HepG2 (cell line): ENCODE measurements around the gene ANKS1B. TPM values are rescaled to one million over a fixed set of nuclear protein-coding genes. Genes with fewer than 3 reads are reported as not detected.

Experiments used
- ATAC-seq: fragments of 200-7000 bp; cut with Tn5 transposase; 3 replicates; pipeline ENCODE4 v1.9.1; 2020; ENCODE audit warnings: mild to moderate bottlenecking, moderate library complexity
- BruUV-seq: library from RNA; stranded (reverse); fragments of 400-500 nt; replicated peaks from 2 replicates; lab custom pipeline; 2021; lab: Mats Ljungman, UMichigan
- CTCF ChIA-PET: fragments of 300-600 bp; formaldehyde crosslinking; extraction: SDS; loops from one replicate; lab custom pipeline; 2021; ENCODE audit warnings: low total read pairs, inconsistent platforms, low intra/inter-chr PET ratio; lab: Yijun Ruan, JAX
- POLR2A ChIA-PET: fragments of 350-600 bp; sonication (Branson Sonifier 250); formaldehyde crosslinking; loops from one replicate; lab custom pipeline; 2020; ENCODE audit warnings: antibody characterized with exemption, inconsistent platforms; lab: Yijun Ruan, JAX
- DNase-seq: peaks from one replicate; pipeline ENCODE4 v3.0.0-alpha.2; 2015; ENCODE audit warnings: low spot score
- FAIRE-seq: peaks from 3 replicates; lab custom pipeline; 2011; peaks lifted over from hg19 to GRCh38; lab: Jason Lieb, UNC
- H2AFZ ChIP-seq: one replicate; pipeline ENCODE4 v1.6.1; 2011; ENCODE audit warnings: low read length, inconsistent platforms
- H3K27ac ChIP-seq: fragments of 300-600 bp; 3 replicates; pipeline ENCODE4 v1.8.0; 2011; ENCODE audit warnings: mixed run types, mild to moderate bottlenecking, mixed read lengths, low read length, inconsistent platforms; ENCODE audit not compliant: insufficient read depth; ENCODE audit errors: extremely low read length
- H3K27me3 ChIP-seq, 2 experiments: fragments of 200-600 bp in 1 of 2; 2 replicates in 1 of 2; 3 replicates in 1 of 2; pipeline versions ENCODE4 v1.6.0 to v1.8.0; 2011; ENCODE audit warnings: low read length in 2 of 2, mild to moderate bottlenecking in 2 of 2, moderate library complexity in 2 of 2, inconsistent platforms in 1 of 2; ENCODE audit not compliant: insufficient read depth in 2 of 2, control insufficient read depth in 1 of 2
- H3K36me3 ChIP-seq, 2 experiments: fragments of 200-600 bp in 1 of 2; replicated peaks in 1 of 2; 2 replicates in 1 of 2; 3 replicates in 1 of 2; pipeline versions ENCODE4 v1.5.1 to v1.8.0; 2011; ENCODE audit warnings: low read length in 2 of 2, inconsistent platforms in 1 of 2; ENCODE audit not compliant: insufficient read depth in 2 of 2, control insufficient read depth in 1 of 2
- H3K4me1 ChIP-seq: 2 replicates; pipeline ENCODE4 v1.5.1; 2012; ENCODE audit warnings: low read length, inconsistent platforms; ENCODE audit not compliant: insufficient read depth
- H3K4me2 ChIP-seq: 2 replicates; pipeline ENCODE4 v1.6.0; 2011; ENCODE audit warnings: low read depth, low read length, inconsistent platforms
- H3K4me3 ChIP-seq, 3 experiments: fragments of 200-600 bp in 1 of 3; sonication (generic), shearing (Covaris generic) in 1 of 3; replicated peaks in 1 of 3; 2 replicates each; pipeline ENCODE4 v1.5.1; 2011 to 2016; ENCODE audit warnings: low read length in 3 of 3, inconsistent platforms in 2 of 3, low read depth in 2 of 3, mild to moderate bottlenecking in 2 of 3, control low read depth in 1 of 3, mixed read lengths in 1 of 3; ENCODE audit not compliant: insufficient read depth in 1 of 3
- H3K79me2 ChIP-seq: one replicate; pipeline ENCODE4 v1.6.1; 2011; ENCODE audit warnings: low read length, inconsistent platforms; ENCODE audit not compliant: insufficient read depth
- H3K9ac ChIP-seq: 2 replicates; pipeline ENCODE4 v1.6.0; 2011; ENCODE audit warnings: mild to moderate bottlenecking, low read depth, low read length, inconsistent platforms; ENCODE audit not compliant: insufficient read depth
- H3K9me3 ChIP-seq: 2 replicates; pipeline ENCODE4 v1.5.1; 2012; ENCODE audit warnings: mild to moderate bottlenecking, low read length
- H4K20me1 ChIP-seq: 2 replicates; pipeline ENCODE4 v1.6.0; 2011; ENCODE audit warnings: inconsistent platforms, mild to moderate bottlenecking, low read length, moderate library complexity; ENCODE audit not compliant: insufficient read depth
- ADNP ChIP-seq: sonication (generic); formaldehyde crosslinking; IDR thresholded peaks from 2 replicates; pipeline ENCODE4 v1.4.0; 2020; ENCODE audit warnings: missing genetic modification reagents
- ERF ChIP-seq: IDR thresholded peaks from 2 replicates; pipeline ENCODE4 v1.6.1; 2018; ENCODE audit warnings: missing biosample characterization, missing genetic modification reagents
- ETV6 ChIP-seq: sonication (generic); formaldehyde crosslinking; conservative IDR thresholded peaks from 2 replicates; pipeline ENCODE4 v1.4.0; 2020; ENCODE audit warnings: missing genetic modification reagents
- KLF13 ChIP-seq: sonication (generic); formaldehyde crosslinking; IDR thresholded peaks from 2 replicates; pipeline ENCODE4 v1.4.0; 2020; ENCODE audit warnings: mild to moderate bottlenecking, missing genetic modification reagents
- MBNL3 ChIP-seq: fragments of 250-450 bp; sonication (Bioruptor Pico); conservative IDR thresholded peaks from 2 replicates; pipeline ENCODE4 v1.8.0; 2022; ENCODE audit warnings: mild to moderate bottlenecking, inconsistent platforms
- MXI1 ChIP-seq: IDR thresholded peaks from 3 replicates; pipeline ENCODE4 v1.6.1; 2012; ENCODE audit warnings: low read depth, low read length, inconsistent platforms, borderline replicate concordance
- NR2F6 ChIP-seq, 2 experiments: IDR thresholded peaks; 2 replicates each; pipeline ENCODE4 v1.6.1; 2016; ENCODE audit warnings: antibody characterized with exemption in 1 of 2, mild to moderate bottlenecking in 1 of 2
- PHF21A ChIP-seq: sonication (generic); formaldehyde crosslinking; IDR thresholded peaks from 2 replicates; pipeline ENCODE4 v1.5.0; 2020; ENCODE audit warnings: mild to moderate bottlenecking, missing genetic modification reagents
- SIN3B ChIP-seq: fragments of 150-350 bp; IDR thresholded peaks from 2 replicates; pipeline ENCODE4 v1.6.1; 2014; ENCODE audit warnings: low read length
- SNAI1 ChIP-seq: sonication (generic); formaldehyde crosslinking; IDR thresholded peaks from 2 replicates; pipeline ENCODE4 v1.5.0; 2020; ENCODE audit warnings: mild to moderate bottlenecking, missing genetic modification reagents, borderline replicate concordance
- TAF15 ChIP-seq: fragments of 200-400 bp; formaldehyde crosslinking; IDR thresholded peaks from one replicate; pipeline ENCODE4 v1.6.1; 2018; ENCODE audit warnings: mild to moderate bottlenecking, low read depth, low read length; ENCODE audit not compliant: poor library complexity, severe bottlenecking
- TSC22D2 ChIP-seq: sonication (generic); formaldehyde crosslinking; IDR thresholded peaks from 2 replicates; pipeline ENCODE4 v1.5.1; 2020; ENCODE audit warnings: missing genetic modification reagents, mild to moderate bottlenecking, borderline replicate concordance
- ZMAT3 ChIP-seq: sonication (generic); formaldehyde crosslinking; conservative IDR thresholded peaks from 2 replicates; pipeline ENCODE4 v1.7.0; 2021; ENCODE audit warnings: missing genetic modification reagents
- ZNF143 ChIP-seq: sonication (generic); formaldehyde crosslinking; IDR thresholded peaks from 2 replicates; pipeline ENCODE4 v1.4.0; 2020; ENCODE audit warnings: missing genetic modification reagents
- ZNF225 ChIP-seq: sonication (generic); formaldehyde crosslinking; IDR thresholded peaks from 2 replicates; pipeline ENCODE4 v1.4.0; 2020; ENCODE audit warnings: mild to moderate bottlenecking, missing genetic modification reagents
- ZNF263 ChIP-seq: sonication (generic); formaldehyde crosslinking; IDR thresholded peaks from 2 replicates; pipeline ENCODE4 v1.4.0; 2020; ENCODE audit warnings: missing genetic modification reagents
- ZNF431 ChIP-seq: sonication (generic); formaldehyde crosslinking; IDR thresholded peaks from 2 replicates; pipeline ENCODE4 v1.9.0; 2022; ENCODE audit warnings: missing genetic modification reagents, low read depth, mild to moderate bottlenecking, borderline replicate concordance
- ZNF546 ChIP-seq: sonication (generic); formaldehyde crosslinking; conservative IDR thresholded peaks from 2 replicates; pipeline ENCODE4 v1.8.1; 2023; ENCODE audit warnings: mild to moderate bottlenecking, missing genetic modification reagents
- ZNF550 ChIP-seq: sonication (generic); formaldehyde crosslinking; IDR thresholded peaks from 2 replicates; pipeline ENCODE4 v1.4.0; 2020; ENCODE audit warnings: mild to moderate bottlenecking, missing genetic modification reagents, borderline replicate concordance
- ZNF773 ChIP-seq: sonication (generic); formaldehyde crosslinking; IDR thresholded peaks from 2 replicates; pipeline ENCODE4 v1.4.0; 2020; ENCODE audit warnings: missing genetic modification reagents, borderline replicate concordance
- WGBS: methylation state at CpG from one replicate; pipeline ENCODE4 v1.1.6; 2017; ENCODE audit warnings: low lambda C conversion rate; 5-methylcytosine and 5-hydroxymethylcytosine counted together
- in situ Hi-C: cut with HindIII; loops from 2 replicates; pipeline ENCODE4 v1.10.0; 2017; ENCODE audit warnings: low pct_unique_long_range_greater_than_20kb; ENCODE audit not compliant: extremely low pct_ligation_motif_present
- intact Hi-C: fragments of 100-400 bp; cut with micrococcal nuclease; formaldehyde crosslinking; loops from one replicate; pipeline ENCODE4 v1.10.0; 2022; ENCODE audit not compliant: unreplicated experiment
- polyA plus RNA-seq, 8 experiments: library from polyadenylated mRNA; depleted of rRNA in 3 of 8; stranded (reverse) in 7 of 8; unstranded in 1 of 8; fragments of >200 nt; fragmentation: Illumina TruSeq in 4 of 8; extraction: Trizol in 4 of 8; gene quantifications; 2 replicates each; pipeline versions ENCODE4 v1.2.1 to v1.2.3, GENCODE V29; 2011 to 2016; ENCODE audit warnings: low read depth in 4 of 8, missing spikeins in 1 of 8, mixed read lengths in 1 of 8; ENCODE audit not compliant: insufficient read depth in 1 of 8
- total RNA-seq, 5 experiments: library from RNA; depleted of rRNA; stranded (reverse); fragments of >200 nt; fragmentation: Illumina TruSeq; extraction: Trizol; gene quantifications; 2 replicates each; pipeline ENCODE4 v1.2.3, GENCODE V29; 2016; ENCODE audit warnings: low read depth in 1 of 5
- TF ChIP-seq, protein P1 (sequence below): sonication (generic); formaldehyde crosslinking; IDR thresholded peaks from 2 replicates; pipeline ENCODE4 v1.5.1; 2020; ENCODE audit warnings: missing genetic modification reagents, mild to moderate bottlenecking, borderline replicate concordance

Gene ANKS1B
- total and polyA plus RNA-seq, 2 of the 13 experiments (the other 11 are each of a cell fraction or from before 2014, with no cell fraction given), result 0.15 TPM; not detected in 1

DNA sequence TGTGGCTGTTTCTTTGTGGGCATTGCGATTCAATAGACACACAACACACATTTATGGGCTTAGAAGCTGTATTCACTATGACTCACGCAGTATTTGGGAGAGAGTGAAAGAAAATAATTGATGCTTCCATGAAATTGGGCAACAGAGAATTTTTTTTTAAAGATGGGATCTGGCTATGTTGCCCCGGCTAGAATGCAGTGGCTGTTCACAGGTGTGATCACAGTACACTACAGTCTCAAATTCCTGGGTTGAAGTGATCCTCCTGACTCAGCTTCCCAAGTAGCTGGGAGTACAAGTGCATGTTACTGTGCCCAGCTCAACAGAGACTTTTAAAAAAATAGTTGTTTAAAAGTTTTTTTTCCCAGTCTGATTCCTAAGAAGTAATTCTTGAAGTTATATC is 1193.3 kb downstream of the ANKS1B start:
- 6% methylated on average over 3 of the region's 3 CpGs for WGBS
- CTCF ChIA-PET, result no interaction called here
- Histone ChIP-seq H3K36me3 (no peaks in the 10 kb centered on the region), H3K79me2 (no peaks in the 10 kb centered on the region), H2AFZ (no peak overlapping the region), H3K27me3 (peaks cover 0 to 3% of the 10 kb centered on the region in 2 experiments; a peak in 1 of 5 replicates), H3K27ac (no peak overlapping the region), H3K4me2 (no peak overlapping the region), H3K9me3 (no peaks in the 10 kb centered on the region), H3K4me1 (no peaks in the 10 kb centered on the region), H3K9ac (no peak overlapping the region), H3K4me3 (no peak overlapping the region), H4K20me1 (no peaks in the 10 kb centered on the region)
- in situ Hi-C loops, result no loop called here
- BruUV-seq, result no TSS peak
- FAIRE-seq (no peak), DNase-seq (no peak), ATAC-seq (no peak)
- POLR2A ChIA-PET, result no interaction called here
- TF ChIP-seq ZNF431 (no peak), ZMAT3 (CRISPR knock-in tag) (no peak), ZNF263 (CRISPR knock-in tag) (no peak), ZNF546 (CRISPR knock-in tag) (no peak), NR2F6 (IDR thresholded peaks at IDR 0.05) (no peak), NR2F6 (CRISPR knock-in tag; IDR thresholded peaks at IDR 0.05) (no peak)
- intact Hi-C loops, result no loop called here

DNA sequence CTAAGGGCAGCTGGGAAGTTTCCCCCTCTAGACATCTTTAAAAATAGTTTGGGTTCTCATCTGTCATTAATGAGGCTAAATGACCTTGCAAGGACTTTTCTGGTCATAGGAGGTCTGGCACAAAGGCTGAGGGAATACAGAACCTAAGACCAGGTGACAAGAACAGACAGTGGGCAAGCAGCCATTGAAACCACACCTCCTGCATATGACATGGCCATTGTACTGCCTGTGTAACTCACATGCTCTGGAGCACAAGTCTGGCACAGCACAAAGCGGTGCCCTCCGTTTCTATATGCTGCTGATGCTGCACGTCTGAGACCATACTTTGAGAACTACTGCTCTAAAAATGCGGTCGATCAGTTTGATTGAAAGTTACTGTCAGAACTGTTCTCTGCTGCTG is 1196.3 kb downstream of the ANKS1B start:
- ATAC-seq (no peak), FAIRE-seq (no peak), DNase-seq (no peak)
- H3K9me3 ChIP-seq, result no peaks in the 10 kb centered on the region
- no peak overlapping the region for H3K4me3 ChIP-seq
- H3K27ac ChIP-seq, result no peak overlapping the region
- POLR2A ChIA-PET, result no interaction called here
- intact Hi-C loops, result no loop called here
- no peaks in the 10 kb centered on the region for H4K20me1 ChIP-seq
- H3K4me1 ChIP-seq, result no peaks in the 10 kb centered on the region
- 33% methylated on average over 3 of the region's 5 CpGs for WGBS
- CTCF ChIA-PET, result no interaction called here
- H3K27me3 ChIP-seq, result peaks cover 0 to 5% of the 10 kb centered on the region in 2 experiments; a peak in 2 of 5 replicates
- no peak overlapping the region for H3K9ac ChIP-seq
- in situ Hi-C loops, result no loop called here
- no peak overlapping the region for H2AFZ ChIP-seq
- H3K36me3 ChIP-seq, result no peaks in the 10 kb centered on the region
- no peaks in the 10 kb centered on the region for H3K79me2 ChIP-seq
- no peak overlapping the region for H3K4me2 ChIP-seq
- no TSS peak for BruUV-seq
- TF ChIP-seq TSC22D2 (CRISPR knock-in tag) (no peak), SNAI1 (CRISPR knock-in tag) (no peak), PHF21A (CRISPR knock-in tag) (no peak), MXI1 (no peak), SIN3B (no peak), KLF13 (no peak), ZNF225 (CRISPR knock-in tag) (no peak), MBNL3 (CRISPR knock-in tag) (no peak), ERF (no peak), ZNF550 (CRISPR knock-in tag) (no peak), TAF15 (no peak), ETV6 (CRISPR knock-in tag) (no peak), ADNP (CRISPR knock-in tag) (no peak), ZNF143 (CRISPR knock-in tag) (no peak), ZNF773 (CRISPR knock-in tag) (no peak)
- TF ChIP-seq, protein P1, sequence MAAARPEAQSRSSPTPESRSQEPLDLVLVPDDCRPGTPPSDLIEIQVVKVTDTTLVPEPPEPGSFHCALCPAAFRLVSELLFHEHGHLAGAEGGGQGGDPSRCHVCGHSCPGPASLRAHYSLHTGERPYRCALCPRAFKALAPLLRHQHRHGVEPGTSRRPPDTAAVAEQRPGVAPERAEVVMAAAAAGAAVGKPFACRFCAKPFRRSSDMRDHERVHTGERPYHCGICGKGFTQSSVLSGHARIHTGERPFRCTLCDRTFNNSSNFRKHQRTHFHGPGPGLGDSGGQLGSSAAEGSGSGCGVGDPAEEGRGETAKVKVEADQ (CRISPR knock-in tag), result no peak
